UCSD-AML1 (cell line): ENCODE measurements around the gene APC2.
A peak's percentile ranks its signal among the peaks of the same experiment; 100 is the strongest.
"Not testable (repeated sequence)": the region's sequence is repeated elsewhere in the genome, so short reads cannot be mapped to it uniquely, and the experiment has no call there.

Experiments used
- DNase-seq: peaks from one replicate; lab custom pipeline; 2025; ENCODE audit not compliant: unreplicated experiment; lab: John Stamatoyannopoulos, UW

The APC2 gene

GRCh38 chr19:1494115-1494815 is 44.3 kb downstream of the APC2 start:
- no peak for DNase-seq

- DNase-seq, result no peak
Observed at GRCh38 chr19:1495051-1495798, 45.3 kb downstream of the APC2 start.

DNA sequence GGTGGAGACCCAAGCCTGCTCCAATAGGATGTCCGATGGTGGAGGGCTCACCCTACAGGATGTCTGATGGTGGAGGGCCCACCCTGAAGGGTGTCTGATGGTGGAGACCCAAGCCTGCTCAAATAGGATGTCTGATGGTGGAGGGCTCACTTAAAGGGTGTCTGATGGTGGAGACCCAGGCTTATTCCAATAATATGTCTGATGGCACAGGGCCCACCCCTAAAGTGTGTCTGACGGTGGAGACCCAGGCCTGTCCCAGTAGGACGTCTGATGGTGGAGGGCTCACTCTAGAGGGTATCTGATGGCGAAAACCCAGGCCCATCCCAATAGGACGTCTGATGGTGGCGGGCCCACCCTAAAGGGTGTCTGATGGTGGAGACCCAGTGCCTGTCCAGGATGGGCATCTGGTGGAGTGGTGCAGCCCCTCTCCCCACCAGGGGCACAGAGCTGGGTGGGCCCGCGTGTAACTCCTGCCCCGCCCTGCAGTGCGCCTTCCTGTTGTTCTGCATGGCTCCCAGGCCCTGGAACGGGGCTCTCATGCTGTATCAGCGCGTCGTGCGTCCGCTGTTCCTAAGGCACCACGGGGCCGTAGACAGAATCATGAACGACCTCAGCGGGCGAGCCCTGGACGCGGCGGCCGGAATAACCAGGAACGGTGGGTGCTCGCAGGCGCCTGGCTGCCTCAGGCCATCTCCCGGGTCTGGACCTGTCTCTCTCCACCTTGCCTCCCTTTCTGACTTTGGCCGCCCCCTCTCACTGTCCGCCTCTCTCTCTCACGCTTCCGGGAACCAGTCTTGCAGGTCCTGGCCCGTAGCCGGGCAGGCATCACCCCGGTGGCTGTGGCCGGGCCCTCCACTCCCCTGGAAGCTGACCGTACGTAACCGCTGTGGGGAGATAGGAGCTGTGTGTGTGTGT is 46.1 kb downstream of the APC2 start:
- DNase-seq, result no peak

GRCh38 chr19:1496714-1497577 is 47.0 kb downstream of the APC2 start:
- no peak for DNase-seq

GRCh38 chr19:1497578-1498235 is 47.8 kb downstream of the APC2 start:
- no peak for DNase-seq

- not testable (repeated sequence) for DNase-seq
Observed at GRCh38 chr19:1499231-1499630, 49.3 kb downstream of the APC2 start.

DNA sequence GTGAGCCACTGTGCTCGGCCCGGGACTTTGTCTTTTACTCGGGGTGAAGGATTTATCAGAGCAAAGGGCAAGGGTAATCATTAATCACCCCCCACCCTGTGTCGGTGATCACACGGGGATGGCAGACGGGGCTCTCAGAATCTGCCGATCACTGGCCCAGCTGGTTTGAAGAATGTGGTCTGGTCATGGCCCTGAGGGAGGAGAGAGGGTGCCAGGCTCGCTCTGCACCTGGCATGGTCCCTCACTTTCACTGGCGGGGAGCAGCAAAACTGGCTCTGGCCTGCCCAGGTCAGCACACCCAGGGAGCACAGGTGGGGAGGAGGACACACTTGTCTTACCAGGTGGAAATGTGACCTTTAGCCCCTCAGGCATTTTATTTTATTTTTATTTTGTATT is 51.3 kb downstream of the APC2 start:
- no peak for DNase-seq

DNA sequence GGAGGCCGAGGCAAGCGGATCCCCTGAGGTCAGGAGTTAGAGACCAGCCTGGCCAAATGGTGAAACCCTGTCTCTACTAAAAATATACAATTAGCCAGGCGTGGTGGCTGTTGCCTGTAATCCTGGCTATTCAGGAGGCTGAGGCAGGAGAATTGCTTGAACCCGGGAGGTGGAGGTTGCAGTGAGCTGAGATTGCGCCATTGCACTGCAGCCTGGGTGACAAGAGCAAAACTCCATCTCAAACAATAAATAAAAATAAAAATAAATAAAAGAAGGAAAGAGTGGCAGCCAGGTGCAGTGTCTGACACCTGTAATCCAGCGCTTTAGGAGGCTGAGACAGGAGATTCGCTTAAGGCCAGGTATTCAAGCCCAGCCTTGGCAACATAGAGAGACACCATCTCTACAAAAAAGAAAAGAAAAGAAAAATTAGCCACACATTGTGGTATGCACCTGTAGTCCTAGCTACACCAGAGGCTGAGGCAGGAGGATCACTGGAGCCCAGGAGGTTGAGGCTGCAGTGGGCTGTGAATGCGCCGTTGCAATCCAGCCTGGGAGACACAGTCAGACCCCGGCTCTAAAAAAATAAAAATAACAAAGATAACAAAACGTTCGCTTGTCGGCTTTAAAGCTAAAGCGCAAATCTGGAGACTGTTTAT is 52.6 kb downstream of the APC2 start:
- no peak for DNase-seq

DNA sequence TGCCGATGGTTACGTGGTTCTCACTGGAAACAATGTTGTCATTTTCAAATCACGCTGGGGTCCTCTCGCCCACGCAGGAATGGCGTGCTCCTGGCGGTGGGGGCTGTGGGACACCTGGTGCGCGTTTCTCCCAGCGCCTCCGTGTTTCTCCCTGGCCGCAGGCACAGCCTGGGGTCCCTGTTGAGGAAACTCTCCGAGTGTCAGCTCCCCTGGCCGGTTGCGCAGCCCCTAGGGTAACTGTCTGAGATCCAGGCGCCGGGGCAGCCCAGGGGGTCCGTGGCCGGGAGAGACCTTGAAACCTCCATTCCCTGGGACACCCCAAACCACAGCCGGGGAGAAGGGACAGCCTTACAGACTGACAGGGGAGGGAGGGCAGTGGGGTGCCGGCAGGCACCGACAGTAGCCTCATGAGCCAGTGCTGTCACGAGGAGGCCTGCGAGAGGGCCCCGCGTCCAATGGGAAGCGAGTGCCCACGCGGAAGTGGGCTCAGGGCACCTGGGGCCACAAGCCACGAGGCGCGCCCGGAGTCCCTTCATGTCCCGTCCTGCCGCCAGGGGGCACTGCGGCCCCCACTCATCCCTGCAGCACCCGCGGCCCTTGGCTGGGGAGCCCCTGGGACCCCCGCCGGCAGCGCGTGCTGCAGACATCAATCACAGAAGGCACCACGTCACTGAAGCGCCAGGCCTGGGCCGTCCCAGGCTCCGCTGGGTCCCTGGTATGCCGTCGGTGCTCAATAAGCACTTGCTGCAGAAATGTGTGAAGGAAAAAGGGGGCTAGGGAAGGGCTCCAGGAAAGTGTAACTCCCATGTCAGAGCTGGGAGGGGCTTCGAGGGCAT is 53.4 kb downstream of the APC2 start:
- DNase-seq, result peak; percentile 79

- DNase-seq, result no peak
Observed at GRCh38 chr19:1503925-1504773, 54.2 kb downstream of the APC2 start.

DNA sequence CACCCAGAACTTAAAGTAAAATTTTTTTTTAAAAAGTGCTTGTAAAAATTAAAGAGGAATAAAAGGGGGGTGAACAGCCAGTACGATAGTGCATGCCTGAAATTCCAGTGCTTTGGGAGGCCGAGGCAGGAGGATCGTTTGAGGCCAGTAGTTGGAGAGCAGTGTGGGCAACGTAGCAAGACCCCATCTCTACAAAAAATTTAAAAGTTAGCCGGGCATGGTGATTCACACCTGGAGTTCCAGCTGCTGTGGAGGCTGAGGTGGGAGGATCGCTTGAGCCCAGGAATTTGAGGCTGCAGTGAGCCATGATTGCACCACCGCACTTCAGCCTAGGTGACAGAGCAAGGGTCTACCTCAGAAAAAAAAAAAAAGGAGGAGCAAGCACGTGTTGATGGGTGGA is 55.1 kb downstream of the APC2 start:
- DNase-seq, result no peak

- DNase-seq, result no peak
Observed at GRCh38 chr19:1505991-1506881, 56.3 kb downstream of the APC2 start.

- no peak for DNase-seq
Observed at GRCh38 chr19:1507192-1507660, 57.3 kb downstream of the APC2 start.

DNA sequence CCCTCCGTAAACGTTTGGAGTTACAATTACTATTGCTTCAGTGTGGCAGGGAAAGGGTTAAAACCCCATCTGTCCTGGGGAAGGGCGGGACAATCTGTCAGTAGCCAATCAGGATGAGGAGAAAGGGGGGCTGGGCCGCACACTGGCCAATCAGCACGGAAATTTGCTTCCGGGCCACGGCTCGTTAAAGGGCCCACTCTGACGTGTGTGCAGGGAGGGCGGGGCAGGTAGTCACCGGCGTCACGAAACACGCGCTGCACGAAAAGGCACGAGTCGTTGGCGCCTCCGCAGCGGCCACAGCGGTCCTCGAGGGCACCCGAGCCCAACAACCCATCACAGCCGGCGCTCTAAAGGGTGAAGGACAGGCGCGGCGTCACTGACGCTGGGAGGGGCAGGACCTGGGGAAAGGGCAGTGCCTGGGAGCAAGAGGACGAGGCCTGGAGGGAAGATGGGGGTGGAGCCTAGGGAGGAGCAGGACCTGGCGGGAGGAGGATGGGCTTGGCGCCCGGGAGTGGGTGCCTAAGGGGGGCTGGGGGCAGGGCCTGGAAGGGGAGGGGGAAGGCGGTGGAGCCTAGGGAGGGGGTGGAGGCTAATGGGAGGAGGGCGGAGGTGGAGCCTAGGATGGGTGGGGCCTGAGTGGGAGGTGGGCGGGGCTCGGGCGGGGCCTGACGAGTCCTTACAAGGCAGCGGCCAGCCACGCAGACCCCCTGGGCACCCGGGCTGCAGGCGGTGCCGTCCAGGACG is 58.0 kb downstream of the APC2 start:
- peak; percentile 94 for DNase-seq

- DNase-seq, result no peak
Observed at GRCh38 chr19:1508507-1508856, 58.6 kb downstream of the APC2 start.
